22Rv1 (cell line): ENCODE results near the gene PKD2.

Source experiments
- H3K27ac ChIP-seq: fragments of 450-650 bp; 2 replicates; pipeline ENCODE4 v1.5.1; 2017
- CTCF ChIP-seq: fragments of 450-650 bp; IDR thresholded peaks from 2 replicates; pipeline ENCODE4 v1.5.1; 2017; ENCODE audit warnings: mild to moderate bottlenecking
- ZFX ChIP-seq: fragments of 450-650 bp; IDR thresholded peaks from 2 replicates; pipeline ENCODE4 v1.6.1; 2017; ENCODE audit warnings: antibody characterized with exemption, borderline replicate concordance

Gene PKD2

GRCh38 chr4:87971866-87972265 is 35.6 kb upstream of the PKD2 start:
- H3K27ac ChIP-seq, result no peak overlapping the region
- TF ChIP-seq CTCF (no peak), ZFX (no peak)

- H3K27ac ChIP-seq, result no peak overlapping the region
Measured at GRCh38 chr4:87973283-87974169, 33.9 kb upstream of the PKD2 start.

GRCh38 chr4:87974856-87975462 is 32.5 kb upstream of the PKD2 start:
- TF ChIP-seq ZFX, result no peak
- no peak for TF ChIP-seq CTCF
- H3K27ac ChIP-seq, result no peak overlapping the region

More at GRCh38 chr4:87973283-87974169, 33.9 kb upstream of the PKD2 start:
- peak; percentile 86 for TF ChIP-seq CTCF
- TF ChIP-seq ZFX, result no peak

- no peak for TF ChIP-seq ZFX
- TF ChIP-seq CTCF, result no peak
- no peak within 1 kb of the TSS for H3K27ac ChIP-seq
Measured at GRCh38 chr4:87975466-87975865, 32.0 kb upstream of the PKD2 start, which contains the start of gene SPP1. Gene SPP1, plus strand, starts transcription at chr4:87975714. Its CDS starts 1,182 bp downstream, at chr4:87976896.

- TF ChIP-seq ZFX (no peak), CTCF (no peak)
- H3K27ac ChIP-seq, result no peak overlapping the region
Measured at GRCh38 chr4:87977521-87978278, 29.7 kb upstream of the PKD2 start.

- no peak for TF ChIP-seq ZFX
- TF ChIP-seq CTCF, result no peak
- no peak overlapping the region for H3K27ac ChIP-seq
Measured at GRCh38 chr4:87978681-87979080, 28.8 kb upstream of the PKD2 start.

- no peak overlapping the region for H3K27ac ChIP-seq
Measured at GRCh38 chr4:87979810-87980209, 27.6 kb upstream of the PKD2 start.

More at GRCh38 chr4:87979810-87980209, 27.6 kb upstream of the PKD2 start:
- TF ChIP-seq ZFX (no peak), CTCF (no peak)
